HG03354 (cell line): ENCODE measurements around the gene ZNF683.
A peak's percentile ranks its signal among the peaks of the same experiment; 100 is the strongest.

Experiments
- ATAC-seq: cut with Tn5 transposase; IDR thresholded peaks from one replicate; pipeline ENCODE4 v1.9.1; 2021; ENCODE audit warnings: mild to moderate bottlenecking; ENCODE audit not compliant: unreplicated experiment, poor library complexity, severe bottlenecking

The ZNF683 gene

DNA sequence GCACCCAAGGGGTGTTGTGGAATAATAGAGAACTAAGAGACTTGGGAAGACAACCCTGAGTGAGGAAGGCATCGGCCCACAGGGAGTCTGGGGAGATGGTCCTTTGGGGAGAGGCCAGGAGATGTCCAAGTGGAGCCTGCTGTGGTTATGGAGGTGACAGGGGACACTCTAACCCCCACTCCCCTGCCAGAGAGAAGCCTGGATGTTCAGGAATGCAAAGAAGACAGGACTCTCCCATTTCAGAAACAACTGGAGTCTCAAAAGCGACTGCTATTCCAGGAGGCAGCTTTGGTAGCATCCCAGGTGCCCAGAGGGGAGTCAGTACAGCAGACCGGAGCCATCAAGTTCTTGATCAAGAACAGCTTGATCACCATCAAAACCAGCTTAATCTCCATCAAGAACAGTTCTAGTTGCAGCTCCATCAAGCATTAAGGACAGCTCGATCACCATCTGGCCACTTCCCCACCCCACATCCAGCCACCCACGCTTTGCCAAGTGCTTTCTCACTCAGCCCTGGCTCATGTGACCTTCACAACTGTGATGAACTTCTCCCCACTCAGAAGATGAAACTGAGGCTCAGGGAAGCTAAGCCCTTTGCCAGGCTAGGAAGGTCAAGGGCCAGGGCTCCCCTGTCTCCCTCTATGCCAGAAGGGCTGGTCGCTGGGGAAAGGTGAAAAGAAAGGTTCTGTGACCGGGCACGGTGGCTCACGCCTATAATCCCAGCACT is 54.0 kb downstream of the ZNF683 start:
- ATAC-seq, result no peak

DNA sequence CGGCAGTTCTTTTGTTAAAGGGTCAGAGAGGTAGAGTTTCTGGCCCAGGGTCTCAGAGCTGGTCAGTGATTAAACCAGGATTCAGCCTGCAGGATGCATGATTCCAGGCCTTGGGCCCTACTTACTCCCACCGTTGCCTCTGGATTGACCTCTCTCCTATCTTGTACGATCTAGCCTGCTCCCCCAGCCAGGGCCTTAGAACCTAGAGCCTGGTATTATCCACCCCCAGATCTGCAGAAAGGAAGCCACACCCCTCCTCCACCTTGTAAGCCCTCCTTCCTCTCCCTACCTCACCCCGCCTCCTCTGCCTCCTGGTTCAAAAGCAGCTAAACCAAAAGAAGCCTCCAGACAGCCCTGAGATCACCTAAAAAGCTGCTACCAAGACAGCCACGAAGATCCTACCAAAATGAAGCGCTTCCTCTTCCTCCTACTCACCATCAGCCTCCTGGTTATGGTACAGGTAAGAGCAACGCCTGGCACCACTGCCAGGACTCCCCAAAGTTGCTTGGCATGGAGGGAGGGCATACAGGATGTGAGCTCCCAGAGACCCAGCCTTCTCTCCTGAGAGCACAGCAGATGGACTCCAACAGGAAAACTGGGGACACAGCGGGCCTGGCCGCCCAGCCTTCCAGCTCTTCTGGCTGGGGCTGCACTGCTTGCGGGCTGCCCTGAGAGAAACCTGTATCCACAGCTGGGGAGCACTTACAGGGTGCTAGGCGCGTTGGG is 54.8 kb downstream of the ZNF683 start, which contains the start of gene CD52:
Gene CD52 (plus strand): TSS at position 347 of the 726 bp plus-strand sequence. CDS start 60 bp downstream, at position 407.
- ATAC-seq, result peak; percentile 49

DNA sequence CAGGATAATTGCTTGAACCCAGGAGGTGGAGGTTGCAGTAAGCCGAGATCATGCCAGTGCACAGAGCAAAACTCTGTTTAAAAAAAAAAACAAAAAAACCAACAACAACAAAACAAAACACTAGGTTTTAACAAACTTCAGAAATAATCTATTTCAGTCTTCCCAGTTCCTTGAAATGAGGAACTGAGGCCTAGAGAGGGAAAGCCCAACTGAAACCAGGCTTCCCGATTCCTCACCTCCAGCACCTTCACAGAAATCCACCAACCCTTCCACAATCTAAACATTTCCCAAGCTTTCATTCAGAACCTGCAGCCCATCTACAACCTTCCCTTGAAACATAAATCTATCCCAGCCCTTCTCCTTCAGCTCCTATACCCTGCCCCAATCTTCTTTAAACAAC is 55.4 kb downstream of the ZNF683 start:
- ATAC-seq, result no peak

DNA sequence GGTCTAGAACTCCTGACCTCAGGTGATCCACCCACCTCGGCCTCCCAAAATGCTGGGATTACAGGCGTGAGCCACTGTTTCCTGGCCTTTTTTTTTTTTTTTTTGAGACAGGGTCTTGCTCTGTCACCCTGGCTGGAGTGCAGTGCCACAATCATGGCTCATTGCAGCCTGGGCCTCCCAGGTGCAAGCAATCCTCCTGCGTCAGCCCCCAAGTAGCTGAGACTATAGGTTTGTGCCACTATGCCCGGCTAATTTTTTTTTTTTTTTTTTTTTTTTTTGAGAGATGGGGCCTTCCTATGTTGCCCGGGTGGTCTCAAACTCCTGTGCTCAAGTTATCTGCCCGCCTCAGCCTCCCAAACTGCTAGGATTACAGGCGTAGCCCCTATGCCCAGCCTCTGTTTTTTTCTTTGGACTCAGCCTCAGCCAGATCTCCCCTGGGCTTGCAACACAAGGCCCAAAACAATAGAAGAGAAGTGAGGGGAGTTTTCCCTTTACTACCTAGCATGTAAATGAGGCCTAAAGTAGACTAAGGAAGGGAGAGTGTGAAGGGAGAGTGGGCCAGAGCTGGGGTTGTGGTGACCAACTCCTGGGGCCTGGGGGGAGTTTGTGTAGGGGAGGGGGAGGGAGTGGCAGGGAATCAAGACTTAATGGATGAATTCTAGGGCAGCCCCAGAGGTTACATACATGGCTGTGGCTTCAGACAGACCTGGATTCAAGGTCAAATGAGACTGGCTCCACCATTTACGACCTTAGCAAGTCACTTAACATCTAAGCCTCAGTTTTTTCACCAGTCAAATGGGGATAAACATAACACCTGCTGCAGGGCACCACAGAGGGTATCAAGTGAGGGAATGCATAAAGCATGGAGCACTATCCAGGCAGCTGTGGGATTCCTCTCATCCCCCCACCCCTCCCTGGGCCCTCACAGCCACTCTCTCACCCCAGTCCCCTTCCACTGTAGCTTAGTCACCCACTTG is 56.4 kb downstream of the ZNF683 start:
- no peak for ATAC-seq

DNA sequence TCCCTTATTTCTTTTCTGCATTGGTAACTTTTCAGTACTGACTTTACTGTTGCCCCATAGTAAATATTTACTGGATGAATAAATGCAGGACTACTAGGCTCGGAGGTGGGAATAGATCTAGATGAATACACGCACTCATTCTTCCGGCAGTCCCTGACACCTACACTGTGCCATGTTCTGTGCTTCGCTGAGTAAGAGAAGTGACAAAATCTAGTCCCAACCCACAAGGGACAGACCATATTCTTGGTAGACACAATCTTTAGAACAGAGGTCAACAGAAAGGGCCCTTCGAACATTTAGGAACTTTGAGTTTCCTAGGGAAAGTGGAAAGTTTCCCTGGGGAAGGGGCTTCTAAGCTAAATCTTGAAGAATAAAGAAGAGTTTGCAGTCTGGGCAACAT is 58.0 kb downstream of the ZNF683 start:
- no peak for ATAC-seq
